22Rv1 (cell line): ENCODE data around the gene NPC1.
"Not testable (repeated sequence)": the region's sequence is repeated elsewhere in the genome, so short reads cannot be mapped to it uniquely, and the experiment has no call there.

ENCODE experiments used
- H3K27ac ChIP-seq: fragments of 450-650 bp; 2 replicates; pipeline ENCODE4 v1.5.1; 2017
- CTCF ChIP-seq: fragments of 450-650 bp; IDR thresholded peaks from 2 replicates; pipeline ENCODE4 v1.5.1; 2017; ENCODE audit warnings: mild to moderate bottlenecking
- ZFX ChIP-seq: fragments of 450-650 bp; IDR thresholded peaks from 2 replicates; pipeline ENCODE4 v1.6.1; 2017; ENCODE audit warnings: antibody characterized with exemption, borderline replicate concordance

The NPC1 gene

DNA sequence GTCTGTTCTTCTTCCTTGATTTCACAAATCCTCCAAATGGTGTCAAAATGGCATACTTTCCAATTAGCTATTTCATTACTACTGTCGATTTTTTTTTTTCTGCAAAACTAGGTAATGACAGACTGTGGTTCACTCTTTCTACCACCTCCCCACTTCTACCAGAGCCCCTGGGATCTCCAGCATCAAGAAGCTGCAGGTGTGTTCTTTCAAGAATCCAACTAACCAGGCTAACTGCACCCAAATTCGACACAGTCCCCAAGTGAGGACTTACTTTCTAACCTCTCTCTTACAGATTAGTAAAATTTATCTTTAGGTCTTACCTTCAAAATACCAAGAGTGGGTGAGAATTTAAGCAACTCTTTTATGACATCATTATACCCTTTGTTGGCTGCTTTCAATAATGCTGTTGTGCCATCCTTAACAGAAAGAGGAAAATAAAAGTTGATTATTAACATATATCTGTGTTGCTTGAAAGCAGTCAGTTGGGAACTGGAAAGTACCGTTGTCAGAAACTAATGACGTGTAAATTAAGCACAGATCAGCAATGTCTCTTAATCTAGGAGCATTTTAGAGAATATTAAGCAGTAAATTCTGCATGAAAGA is 31.2 kb upstream of the NPC1 start:
- TF ChIP-seq ZFX (no peak), CTCF (no peak)
- no peak overlapping the region for H3K27ac ChIP-seq

DNA sequence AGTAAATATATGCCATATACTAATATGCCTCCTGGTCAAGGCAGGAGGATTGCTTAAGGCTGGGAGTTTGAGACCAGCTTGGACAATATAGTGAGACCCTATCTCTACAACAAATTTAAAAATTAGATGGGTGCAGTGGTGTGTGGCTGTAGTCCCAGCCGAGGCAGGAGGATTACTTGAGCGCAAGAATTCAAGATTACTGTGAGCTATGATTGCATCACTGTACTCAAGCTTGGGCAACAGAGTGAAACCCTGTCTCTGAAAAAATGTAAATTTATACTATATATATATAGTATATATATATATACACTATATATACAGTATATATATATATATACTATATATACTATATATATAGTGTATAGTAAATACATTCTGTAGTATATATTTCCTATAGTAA is 30.0 kb upstream of the NPC1 start:
- TF ChIP-seq ZFX: no peak
- no peak for TF ChIP-seq CTCF
- H3K27ac ChIP-seq: no peak overlapping the region

DNA sequence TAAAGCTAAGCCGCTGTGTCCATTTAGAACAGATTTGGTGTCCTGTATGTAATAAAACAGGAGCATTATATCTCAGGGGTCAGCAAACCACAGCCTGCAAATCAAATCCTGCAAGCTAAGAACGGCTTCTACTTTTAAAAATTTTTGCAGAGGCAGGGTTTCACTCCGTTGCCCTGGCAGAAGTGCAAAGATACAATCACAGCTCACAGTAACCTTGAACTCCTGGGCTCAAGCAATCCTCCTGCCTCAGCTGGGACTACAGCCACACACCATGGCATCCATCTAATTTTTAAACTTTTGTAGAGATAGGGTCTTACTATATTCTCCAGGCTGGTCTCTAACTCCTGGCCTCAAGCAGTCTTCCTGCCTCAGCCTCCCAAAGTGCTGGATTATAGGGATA is 28.6 kb upstream of the NPC1 start:
- no peak for TF ChIP-seq ZFX
- no peak for TF ChIP-seq CTCF
- no peak overlapping the region for H3K27ac ChIP-seq

DNA sequence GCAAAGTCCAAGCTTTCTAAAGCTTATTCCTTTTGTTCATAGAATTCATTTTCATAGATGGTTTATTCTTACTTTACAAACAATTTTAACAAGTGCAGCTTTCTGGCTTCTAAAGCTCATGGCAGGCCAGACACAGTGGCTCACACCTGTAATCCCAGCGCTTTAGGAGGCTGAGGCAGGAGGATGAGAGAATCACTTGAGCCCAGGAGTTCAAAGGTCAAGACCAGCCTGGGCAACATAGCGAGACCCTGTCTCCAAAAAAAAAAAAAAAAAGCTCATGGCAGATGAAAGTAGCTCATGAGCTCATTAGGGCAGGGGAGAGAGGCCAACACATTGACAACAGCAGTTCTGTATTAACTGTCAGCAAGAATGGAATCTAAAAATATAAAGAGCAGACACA is 28.1 kb upstream of the NPC1 start:
- H3K27ac ChIP-seq: no peak overlapping the region
- TF ChIP-seq ZFX (no peak), CTCF (no peak)

DNA sequence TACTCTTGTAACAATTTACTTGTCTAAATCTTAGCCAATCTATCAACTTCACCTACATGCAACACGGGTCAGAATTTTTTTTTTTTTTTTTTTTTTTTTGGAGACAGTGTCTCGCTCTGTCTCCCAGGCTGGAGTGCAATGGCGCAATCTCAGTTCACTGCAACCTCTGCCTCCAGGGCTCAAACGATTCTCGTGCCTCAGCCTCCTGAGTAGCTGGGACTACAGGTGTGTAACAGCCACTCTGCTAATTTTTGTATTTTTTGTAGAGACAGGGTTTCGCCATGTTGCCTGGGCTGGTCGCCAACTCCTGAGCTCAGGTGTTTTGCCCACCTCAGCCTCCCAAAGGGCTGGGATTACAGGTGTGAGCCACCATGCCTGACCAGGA is 26.8 kb upstream of the NPC1 start:
- H3K27ac ChIP-seq: not testable (repeated sequence)

DNA sequence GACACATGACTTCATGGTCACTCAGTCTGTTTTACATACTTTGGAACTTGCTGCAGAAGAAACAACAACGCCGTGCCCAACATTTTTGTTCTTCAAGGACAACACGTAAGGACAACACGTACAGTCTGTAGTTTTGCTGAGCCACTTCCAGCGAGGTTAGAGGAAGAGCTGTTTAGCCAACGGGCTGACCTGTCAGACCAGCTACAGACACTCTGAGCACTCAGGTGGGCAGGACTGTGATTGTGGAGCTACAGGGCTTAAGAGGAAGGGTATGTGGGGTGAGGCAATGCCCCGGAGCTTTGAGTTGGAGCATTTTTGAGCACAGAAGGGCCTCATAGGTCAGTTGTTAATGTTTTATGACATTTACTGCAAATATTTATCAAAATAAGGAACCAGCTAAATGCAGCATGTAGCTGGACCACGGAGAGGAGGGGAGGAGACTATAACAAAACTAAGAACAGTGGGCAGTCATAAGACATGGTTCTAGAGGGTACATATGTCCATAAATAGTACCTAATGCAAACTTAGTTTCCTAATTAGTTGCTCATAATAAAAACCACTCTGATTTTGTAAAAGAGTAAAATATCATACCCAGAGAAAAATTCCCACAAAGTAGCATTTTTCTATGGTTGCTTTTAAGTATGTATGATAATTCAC is 26.3 kb upstream of the NPC1 start:
- TF ChIP-seq ZFX: no peak
- no peak for TF ChIP-seq CTCF
- no peak overlapping the region for H3K27ac ChIP-seq

GRCh38 chr18:23609390-23610023 is 23.2 kb upstream of the NPC1 start:
- H3K27ac ChIP-seq: no peak overlapping the region
- TF ChIP-seq ZFX (no peak), CTCF (no peak)

- no peak for TF ChIP-seq CTCF
- no peak for TF ChIP-seq ZFX
- no peak overlapping the region for H3K27ac ChIP-seq
Measured at GRCh38 chr18:23608211-23608610, 21.9 kb upstream of the NPC1 start.
